Lower leg skin (tissue), 3 donors: ENCODE data around the gene PHLDA1.

Source experiments
- CTCF ChIP-seq, 3 donors: fragments of 450-650 bp; IDR thresholded peaks; one replicate each; pipeline ENCODE4 v1.5.1; 2016; ENCODE audit warnings: antibody characterized with exemption in 3 of 3, mild to moderate bottlenecking in 3 of 3, moderate library complexity in 2 of 3
- POLR2A ChIP-seq, 2 donors: fragments of 450-650 bp; IDR thresholded peaks; one replicate each; pipeline ENCODE4 v1.6.1; 2016 to 2017; ENCODE audit warnings: antibody characterized with exemption in 2 of 2, mild to moderate bottlenecking in 1 of 2, moderate library complexity in 1 of 2

- no peak for TF ChIP-seq CTCF (IDR thresholded peaks at IDR 0.05)
- TF ChIP-seq POLR2A (IDR thresholded peaks at IDR 0.05) = no peak
Measured at GRCh38 chr12:76064904-76065303, 33.3 kb upstream of the PHLDA1 start.
